GM18868 (cell line): Measurements from ENCODE around the gene RNF145.
A peak's percentile ranks its signal among the peaks of the same experiment; 100 is the strongest.
"Not testable (repeated sequence)": the region's sequence is repeated elsewhere in the genome, so short reads cannot be mapped to it uniquely, and the experiment has no call there.

Experiments
- ATAC-seq: cut with Tn5 transposase; IDR thresholded peaks from one replicate; pipeline ENCODE4 v1.9.1; 2021; ENCODE audit warnings: mild to moderate bottlenecking, moderate library complexity; ENCODE audit not compliant: unreplicated experiment

RNF145 gene, protein sequence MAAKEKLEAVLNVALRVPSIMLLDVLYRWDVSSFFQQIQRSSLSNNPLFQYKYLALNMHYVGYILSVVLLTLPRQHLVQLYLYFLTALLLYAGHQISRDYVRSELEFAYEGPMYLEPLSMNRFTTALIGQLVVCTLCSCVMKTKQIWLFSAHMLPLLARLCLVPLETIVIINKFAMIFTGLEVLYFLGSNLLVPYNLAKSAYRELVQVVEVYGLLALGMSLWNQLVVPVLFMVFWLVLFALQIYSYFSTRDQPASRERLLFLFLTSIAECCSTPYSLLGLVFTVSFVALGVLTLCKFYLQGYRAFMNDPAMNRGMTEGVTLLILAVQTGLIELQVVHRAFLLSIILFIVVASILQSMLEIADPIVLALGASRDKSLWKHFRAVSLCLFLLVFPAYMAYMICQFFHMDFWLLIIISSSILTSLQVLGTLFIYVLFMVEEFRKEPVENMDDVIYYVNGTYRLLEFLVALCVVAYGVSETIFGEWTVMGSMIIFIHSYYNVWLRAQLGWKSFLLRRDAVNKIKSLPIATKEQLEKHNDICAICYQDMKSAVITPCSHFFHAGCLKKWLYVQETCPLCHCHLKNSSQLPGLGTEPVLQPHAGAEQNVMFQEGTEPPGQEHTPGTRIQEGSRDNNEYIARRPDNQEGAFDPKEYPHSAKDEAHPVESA

DNA sequence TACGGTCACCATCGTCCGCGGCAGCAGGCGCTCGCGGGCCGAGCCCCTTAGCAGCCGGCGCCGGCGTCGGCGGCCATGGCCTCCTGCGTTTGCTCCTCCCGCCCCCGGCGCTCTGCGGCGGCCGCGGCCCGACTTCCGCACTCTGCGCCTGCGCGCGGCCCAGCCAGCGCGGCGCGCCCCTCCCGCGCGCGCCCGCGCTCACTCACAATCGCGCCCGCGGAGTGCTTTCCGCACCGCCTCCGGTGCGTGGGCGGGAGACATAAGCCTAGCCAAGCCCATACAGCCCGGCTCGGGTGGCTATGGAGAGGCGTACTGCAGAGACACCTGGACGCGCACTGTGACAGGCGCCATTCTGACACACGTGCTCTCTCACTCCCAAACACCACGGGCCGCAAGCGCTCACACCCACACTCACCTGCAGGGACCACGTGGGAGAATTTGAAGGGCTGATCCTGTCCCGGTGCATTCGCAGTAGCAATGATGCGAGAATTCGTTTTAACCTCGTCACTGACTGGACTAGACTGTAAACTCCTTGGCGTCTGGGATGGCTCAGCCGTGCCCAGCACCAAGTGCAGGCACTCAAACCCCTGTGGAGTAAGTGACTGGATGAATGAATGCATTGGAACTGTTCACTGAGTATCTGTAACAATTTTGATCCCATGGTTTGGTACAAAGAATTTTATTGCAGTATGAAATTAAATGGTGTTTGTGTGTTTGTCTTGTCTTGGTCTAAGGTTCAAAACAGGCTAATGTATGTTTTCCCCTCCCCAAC lies at the start of gene RNF145:
Gene RNF145 (minus strand): TSS at position 116 of the 772 bp plus-strand sequence. CDS start 5,936 bp downstream, outside the sequence.
- peak; percentile 79 for ATAC-seq

DNA sequence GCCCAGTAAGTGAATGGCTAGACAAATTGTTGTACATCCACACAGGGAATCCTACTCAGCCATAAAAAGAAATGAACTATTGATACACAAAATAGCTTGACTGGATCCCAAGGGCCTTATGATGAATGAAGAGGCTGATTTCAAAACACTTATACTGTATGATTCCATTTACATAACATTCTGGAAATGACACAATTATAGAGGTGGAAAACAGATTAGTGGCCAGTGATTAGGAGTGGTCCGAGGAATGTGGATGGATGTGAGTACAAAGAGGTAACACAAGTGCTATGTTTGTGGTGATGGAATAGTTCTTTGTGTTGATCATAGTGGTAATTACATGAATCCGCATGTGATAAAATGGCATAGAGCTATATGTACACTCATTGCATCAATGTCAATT lies 49.0 kb upstream of the RNF145 start:
- ATAC-seq: no peak

DNA sequence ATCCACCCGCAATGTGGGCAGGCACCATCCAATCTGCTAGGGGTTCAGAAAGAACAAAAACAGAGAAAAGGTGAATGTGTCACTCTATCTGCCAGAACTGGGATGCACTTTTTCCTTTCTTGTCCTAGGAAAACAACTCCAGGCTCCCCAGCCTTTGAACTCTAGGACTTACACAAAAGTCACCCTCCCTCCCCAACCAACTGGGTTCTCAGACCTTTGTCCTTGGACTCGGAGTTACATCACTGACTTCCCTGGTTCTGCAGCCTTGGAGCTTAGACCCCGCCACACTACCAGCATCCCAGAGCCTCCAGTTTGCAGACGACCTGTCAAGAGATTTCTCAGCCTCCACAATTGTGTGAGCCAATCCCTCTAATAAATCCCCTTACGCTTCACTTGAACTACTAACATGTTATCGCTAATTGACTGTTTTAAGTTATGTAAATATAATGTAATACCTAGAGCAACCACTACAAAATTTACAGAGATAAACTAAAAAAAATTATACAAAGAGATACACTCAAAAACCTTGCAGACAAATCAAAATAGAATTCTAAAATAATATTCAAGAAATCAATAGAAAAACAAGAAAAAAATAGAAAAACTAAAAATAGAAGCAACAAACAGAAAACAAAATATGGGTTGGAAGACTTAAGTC lies 48.4 kb upstream of the RNF145 start:
- ATAC-seq: no peak

DNA sequence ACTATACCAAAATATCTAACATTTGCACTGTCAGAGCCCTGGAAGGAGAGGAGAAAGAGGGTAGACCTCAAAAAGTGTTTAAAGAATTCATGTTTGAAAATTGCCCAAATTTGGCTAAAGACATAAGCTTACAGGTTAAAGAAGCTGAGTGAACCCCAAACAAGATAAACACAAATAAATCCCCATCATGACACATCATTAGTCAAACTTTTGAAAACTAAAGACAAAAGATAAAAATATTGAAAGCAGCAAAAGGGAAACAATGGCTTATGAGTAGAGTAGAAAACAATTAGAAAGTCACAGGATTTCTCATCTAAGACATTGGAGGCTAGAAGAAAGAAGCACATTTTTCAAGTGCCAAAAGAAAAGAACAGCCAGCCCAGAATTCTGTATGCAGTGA lies 47.7 kb upstream of the RNF145 start:
- ATAC-seq: no peak

DNA sequence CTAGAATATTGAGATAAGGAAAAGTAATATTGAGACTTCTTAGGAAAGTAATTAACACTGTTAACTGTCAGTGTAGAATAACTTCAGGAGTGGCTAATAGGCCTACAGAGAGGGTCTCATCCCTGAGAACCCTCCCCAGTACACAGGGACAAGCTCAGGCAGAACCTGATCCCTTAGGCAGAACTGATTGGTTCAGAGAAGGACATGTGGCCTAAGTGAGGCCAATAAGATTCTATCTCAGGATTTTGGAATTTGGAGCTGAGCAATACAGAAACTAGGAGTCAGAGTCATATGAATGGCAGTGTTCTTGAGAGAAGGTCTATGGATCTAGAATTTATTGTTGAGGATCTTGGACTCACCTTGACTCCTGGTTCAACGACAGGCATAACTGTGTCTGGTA lies 42.8 kb upstream of the RNF145 start:
- ATAC-seq: no peak

DNA sequence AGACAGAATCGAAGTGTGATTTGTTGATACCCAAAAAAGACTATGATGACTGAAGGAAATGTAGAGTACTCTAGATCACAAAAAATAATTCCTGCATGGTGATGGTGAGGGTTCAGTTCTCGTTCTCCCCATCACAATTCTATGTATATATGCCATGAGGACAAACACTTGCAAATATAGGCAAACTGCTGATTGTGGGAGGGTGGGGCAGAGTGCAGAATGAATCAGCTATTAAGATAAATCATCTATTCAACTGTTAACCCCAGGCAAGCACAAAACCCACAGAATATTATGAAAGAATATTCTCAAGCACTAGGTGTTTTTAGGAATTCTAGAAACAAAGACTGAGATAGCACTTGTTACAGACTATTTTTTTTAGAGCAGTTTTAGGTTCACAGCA lies 39.8 kb upstream of the RNF145 start:
- ATAC-seq: no peak

DNA sequence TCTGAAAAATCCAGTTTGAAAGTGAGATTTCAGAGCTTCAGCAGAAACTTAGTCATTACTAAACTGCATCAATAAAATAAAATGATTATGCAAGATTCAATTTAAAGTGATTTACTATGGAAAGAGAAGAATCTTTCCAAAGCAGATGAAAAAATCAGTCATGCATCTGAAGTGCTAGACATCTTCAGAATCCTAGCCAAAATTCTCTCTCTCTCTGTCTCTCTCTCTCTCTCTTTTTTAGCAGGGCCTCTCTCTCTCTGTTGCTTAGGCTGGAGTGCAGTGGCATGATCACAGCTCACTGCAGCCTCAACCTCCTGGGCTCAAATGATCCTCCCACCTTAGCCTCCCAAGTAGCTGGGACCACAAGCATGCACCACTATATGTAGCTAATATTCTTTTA lies 35.5 kb upstream of the RNF145 start:
- no peak for ATAC-seq

DNA sequence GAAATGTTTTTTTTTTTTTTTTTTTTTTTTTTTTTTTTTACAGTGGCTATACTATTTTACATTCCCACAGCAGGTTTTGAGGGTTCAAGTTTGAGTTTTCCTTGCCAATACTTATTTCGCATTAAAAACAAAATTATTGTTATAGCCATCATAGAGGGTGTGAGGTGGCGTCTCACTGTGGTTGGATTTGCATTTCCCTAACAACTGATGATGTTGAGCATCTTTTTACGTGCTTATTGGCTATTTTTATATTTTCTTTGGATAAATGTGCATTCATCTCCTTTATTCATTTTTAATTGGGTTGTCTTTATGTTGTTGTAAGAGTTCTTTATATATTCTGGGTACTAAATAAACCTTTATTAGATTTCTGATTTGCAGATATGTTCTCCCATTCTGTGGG lies 34.8 kb upstream of the RNF145 start:
- no peak for ATAC-seq

DNA sequence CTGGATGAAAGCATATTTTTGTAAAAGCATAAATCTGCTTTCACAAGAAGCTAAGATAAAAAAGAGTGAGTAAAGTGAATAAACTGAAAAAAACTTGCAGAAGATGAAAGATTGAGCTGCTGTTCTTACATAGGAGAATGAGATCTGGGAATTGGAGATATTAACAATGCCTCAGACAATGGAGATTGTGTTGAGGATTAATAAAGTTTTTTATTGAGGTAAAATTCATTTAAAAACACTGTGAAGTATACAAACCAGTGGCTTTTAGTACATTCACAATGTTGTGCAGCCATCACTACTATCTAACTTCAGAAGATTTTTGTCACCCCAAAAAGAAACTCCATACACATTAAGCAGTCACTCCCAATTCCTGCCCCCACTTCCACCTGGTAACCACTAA lies 34.0 kb upstream of the RNF145 start:
- ATAC-seq: no peak

DNA sequence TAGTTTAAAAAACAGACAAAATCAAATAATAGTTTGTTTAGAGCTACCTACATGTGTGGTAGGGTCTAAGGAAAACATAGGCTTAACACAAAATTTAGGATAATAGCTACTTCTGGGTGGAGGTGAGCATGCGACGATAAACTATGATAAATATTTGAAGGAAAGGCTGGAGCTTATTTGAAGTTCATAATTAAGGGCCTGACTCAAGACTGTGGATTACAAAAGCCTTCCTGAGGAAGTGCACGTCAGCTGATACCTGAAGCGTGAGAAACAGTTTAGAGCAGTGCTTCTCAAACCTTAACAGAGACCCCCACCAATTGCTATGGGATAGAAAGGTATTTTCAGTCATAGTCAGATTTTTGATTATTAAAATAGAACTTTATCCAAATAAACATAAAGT lies 33.3 kb upstream of the RNF145 start:
- no peak for ATAC-seq

DNA sequence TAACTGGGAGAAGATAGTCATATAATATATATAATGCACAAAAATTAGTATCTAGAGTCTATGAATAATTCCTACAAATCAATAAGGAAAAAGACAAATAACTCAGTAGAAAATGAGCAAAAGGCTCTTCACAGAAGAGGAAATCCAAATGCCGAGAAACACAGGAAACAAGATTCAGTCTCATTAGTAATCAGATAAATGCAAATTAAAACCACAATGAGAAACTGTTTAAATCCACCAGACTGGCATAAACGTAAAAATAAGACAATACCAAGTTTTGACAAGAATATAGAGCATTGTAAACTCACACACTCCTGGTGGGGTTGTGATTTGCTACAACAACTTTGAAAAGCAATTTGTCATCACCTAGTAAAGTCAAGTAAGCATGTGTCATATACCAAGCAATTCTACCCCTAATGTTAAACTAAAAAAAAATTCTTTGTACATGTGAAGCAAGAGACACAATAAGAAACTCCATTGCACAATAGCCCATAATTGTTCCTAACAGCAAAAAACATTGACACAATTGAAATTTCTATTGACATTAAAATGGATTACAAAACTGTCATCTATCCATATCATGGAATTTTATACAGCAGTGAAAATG lies 32.7 kb upstream of the RNF145 start:
- no peak for ATAC-seq

DNA sequence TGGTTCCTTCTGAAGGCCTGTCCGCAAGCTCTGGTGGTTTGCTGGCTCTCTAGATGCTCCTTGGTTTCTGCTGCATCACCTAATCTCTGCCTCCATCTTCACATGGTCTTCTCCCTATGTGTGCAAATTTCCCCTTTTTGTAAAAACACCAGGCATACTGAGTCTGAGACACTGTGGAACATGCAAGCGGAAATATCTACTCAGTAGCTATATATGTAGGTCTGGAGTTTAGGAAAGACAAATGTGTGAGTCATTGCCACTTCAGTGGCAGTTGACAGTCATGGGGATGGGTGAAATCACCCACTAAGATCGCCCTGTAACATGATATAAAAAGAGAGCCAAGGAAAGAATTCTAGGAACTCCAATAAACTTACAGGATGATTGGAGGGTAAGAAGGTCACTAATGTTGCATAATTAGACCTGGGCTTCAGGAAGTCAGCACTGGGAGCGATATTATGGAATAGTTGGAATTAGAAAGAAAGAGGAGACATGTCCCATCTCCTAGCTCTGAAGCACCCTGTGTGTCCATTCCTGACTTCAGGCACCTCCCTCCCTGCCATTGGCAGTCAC lies 31.0 kb upstream of the RNF145 start:
- ATAC-seq: no peak

DNA sequence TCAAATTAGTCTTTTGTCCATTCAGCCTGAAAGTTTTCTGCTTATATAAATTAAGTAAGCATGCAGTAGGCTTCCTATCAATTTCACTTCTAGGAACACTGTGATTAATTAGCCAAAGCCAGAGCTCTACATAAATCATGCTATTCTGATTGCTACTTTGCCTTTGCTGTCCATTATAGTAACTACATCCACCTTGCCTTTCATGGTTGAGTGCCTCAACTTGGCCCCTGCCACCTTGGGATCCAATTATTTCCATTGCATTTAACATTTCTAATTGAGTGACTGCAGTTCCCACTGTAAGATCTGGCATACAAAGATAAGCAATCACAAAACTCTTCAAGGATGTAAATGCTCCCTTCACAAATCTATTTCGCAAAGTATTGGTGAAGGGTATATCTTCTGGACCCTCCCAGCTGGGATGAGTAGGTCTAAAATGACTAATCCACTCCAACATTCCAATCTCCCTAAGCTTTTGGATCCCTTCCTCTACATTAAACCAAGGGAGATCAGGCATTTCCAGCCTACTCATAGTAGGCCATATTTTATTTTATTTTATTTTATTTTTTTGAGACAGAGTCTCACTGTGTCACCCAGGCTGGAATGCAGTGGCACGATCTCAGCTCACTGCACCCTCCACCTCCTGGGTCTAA lies 26.6 kb upstream of the RNF145 start:
- not testable (repeated sequence) for ATAC-seq

DNA sequence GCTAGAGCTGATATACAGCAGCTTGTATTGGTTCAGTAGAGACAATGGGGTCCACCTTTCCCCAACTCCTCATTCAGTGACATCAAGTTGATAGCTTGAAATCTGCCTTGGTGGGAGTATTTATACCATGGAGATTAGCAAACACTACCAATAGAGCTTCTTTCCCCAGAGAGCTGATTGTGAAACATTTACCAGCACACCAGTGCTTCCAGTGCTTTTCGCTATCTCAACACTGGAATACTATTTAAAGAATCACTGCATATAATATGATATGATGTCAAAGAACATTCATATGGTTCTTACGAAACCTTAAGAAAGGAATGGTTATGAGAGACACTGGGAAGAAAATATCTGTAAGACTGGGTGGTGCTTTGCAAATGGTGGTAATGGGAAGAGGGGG lies 21.8 kb upstream of the RNF145 start:
- ATAC-seq: no peak

DNA sequence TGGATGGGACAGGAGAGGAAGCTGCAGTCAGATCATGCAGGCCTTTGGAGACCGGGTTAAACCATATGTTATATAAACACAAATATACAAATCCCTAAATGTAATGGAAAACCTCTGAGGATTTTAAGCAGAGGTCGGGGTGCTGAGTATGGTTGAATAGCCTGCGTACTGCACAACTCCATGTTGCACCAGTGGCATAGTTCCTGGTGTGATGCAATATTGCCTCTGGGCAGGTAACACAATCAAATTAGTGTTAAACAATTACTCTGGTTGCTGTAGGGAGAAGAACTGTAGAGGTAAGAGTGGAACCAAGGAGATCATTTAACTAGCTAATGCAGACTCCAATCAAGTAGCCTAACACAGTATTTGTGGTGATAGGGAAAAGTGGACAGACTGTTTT lies 21.3 kb upstream of the RNF145 start:
- ATAC-seq: no peak

DNA sequence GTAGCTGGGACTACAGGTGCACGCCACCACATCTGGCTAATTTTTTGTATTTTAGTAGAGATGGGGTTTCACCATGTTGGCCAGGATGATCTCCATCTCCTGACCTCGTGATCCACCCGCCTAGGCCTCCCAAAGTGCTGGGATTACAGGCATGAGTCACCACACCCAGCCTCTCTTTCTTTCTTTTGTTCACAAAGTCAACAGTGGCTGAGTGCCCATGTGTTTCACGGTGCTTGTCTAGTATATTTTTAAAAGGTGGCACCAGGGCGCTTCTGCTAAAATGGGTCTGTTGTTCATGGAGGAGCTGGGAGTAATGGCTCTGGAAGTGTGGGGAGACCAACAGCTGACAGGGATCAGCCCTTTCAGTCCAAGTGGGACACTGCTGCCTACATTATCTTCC lies 18.7 kb upstream of the RNF145 start:
- ATAC-seq: not testable (repeated sequence)

DNA sequence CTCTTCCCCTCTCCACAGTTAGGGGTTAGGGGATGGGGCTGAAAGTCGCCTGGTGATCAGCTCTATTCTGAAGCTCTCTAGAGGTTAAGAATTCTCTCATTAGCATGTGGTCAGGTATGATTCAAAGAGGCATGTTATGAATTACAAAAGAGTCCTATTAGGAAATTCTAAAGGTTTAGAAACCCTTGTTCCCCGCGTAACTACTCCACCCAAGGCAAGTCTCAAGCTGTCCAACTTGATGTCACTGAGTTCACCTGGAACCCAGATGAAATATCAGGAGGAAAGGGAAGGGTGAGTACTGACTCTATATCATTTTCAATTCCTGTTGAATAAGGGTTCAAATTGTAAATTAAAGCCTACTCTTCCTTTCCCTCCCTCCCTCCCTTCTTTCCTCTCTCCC lies 18.1 kb upstream of the RNF145 start:
- ATAC-seq: no peak

DNA sequence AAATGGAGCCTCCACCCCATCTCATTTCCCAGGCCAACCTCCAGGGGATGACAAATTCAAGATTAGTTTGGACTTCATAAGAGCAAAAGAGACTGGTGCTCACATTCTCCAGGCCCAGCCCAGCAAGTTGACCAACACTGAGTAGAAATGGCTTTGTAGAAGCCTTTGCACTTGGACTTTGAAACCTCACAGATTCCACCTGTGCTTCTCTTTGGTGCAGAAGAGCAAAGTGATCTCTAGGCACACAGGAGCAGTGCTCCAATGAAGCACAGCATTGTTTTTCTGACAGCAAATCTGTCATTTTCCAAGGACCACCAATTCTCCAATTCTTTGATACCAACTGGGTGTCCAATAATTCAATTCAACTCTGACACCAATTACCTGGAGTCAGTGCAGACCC lies 17.1 kb upstream of the RNF145 start:
- no peak for ATAC-seq

DNA sequence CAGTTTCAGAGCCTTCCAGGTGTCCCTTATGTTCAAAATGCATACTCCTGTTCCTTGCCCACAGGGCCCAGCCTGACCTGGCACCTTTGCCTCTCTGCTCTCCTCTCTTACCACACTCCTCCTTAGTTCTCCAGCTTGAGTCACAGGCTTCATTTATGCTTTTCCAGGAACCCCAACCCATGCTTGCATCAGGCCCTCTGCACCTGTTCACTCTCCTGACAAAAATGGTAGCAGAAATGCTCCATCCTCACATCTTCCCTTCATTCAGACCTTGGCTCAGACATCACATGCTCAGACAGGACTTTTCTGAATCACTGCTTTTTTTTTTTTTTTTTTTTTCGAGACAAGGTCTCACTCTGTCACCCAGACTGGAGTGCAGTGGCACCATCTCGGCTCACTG lies 15.1 kb upstream of the RNF145 start:
- no peak for ATAC-seq

DNA sequence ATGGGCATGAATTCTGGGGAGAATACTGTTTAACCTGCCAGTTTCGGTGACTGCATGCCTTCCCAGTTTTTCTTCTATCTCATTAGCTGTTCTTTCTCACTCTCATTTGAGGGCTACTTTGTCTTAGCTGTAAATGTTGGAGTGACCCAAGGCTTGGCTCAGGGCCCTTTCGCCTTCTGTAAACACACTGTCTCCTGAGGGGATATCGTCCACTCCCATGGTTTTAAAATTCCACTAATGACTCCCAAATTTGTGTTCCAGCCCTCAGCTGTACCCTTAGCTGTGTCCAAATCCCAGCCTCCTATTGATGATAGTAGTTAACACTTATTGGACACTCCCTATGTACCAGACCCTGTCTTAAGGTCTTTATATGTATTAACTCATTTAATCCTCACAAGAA lies 14.1 kb upstream of the RNF145 start:
- no peak for ATAC-seq
